ENCODE data around the gene TFAP2C.

The TFAP2C gene

GRCh38 chr20:56634735-56635385 is 5.8 kb downstream of the TFAP2C start:
- Histone ChIP-seq H3K9ac (no peak overlapping the region), H3K4me3 (ENCODE audit: low read depth, low read length) (no peak overlapping the region), H3K9me3 (ENCODE audit: control insufficient read depth, low read length) (no peaks in the 10 kb centered on the region), H3K4me2 (ENCODE audit: low read length) (no peak overlapping the region), H3K36me3 (ENCODE audit: control insufficient read depth, insufficient read depth, low read length) (no peaks in the 10 kb centered on the region), H2AFZ (no peak overlapping the region), H3K4me1 (no peaks in the 10 kb centered on the region), H3K27ac (no peak overlapping the region), H3K79me2 (no peaks in the 10 kb centered on the region), H3K27me3 (ENCODE audit: control insufficient read depth, insufficient read depth, low read length) (no peaks in the 10 kb centered on the region)
- TF ChIP-seq CTCF (IDR thresholded peaks at IDR 0.05): no peak

- H3K27me3 ChIP-seq (ENCODE audit: control insufficient read depth, insufficient read depth, low read length): no peaks in the 10 kb centered on the region
- H3K4me1 ChIP-seq: no peaks in the 10 kb centered on the region
- no peak overlapping the region for H2AFZ ChIP-seq
- TF ChIP-seq CTCF (IDR thresholded peaks at IDR 0.05): no peak
- no peak overlapping the region for H3K4me2 ChIP-seq (ENCODE audit: low read length)
- no peak overlapping the region for H3K9ac ChIP-seq
- no peaks in the 10 kb centered on the region for H3K36me3 ChIP-seq (ENCODE audit: control insufficient read depth, insufficient read depth, low read length)
- H3K4me3 ChIP-seq (ENCODE audit: low read depth, low read length): no peak overlapping the region
- H3K9me3 ChIP-seq (ENCODE audit: control insufficient read depth, low read length): no peaks in the 10 kb centered on the region
- no peak overlapping the region for H3K27ac ChIP-seq
- no peaks in the 10 kb centered on the region for H3K79me2 ChIP-seq
Measured at GRCh38 chr20:56636716-56637115, 7.6 kb downstream of the TFAP2C start.

- no peaks in the 10 kb centered on the region for H3K4me1 ChIP-seq
- no peak for TF ChIP-seq CTCF (IDR thresholded peaks at IDR 0.05)
- H3K27me3 ChIP-seq (ENCODE audit: control insufficient read depth, insufficient read depth, low read length): no peaks in the 10 kb centered on the region
- H2AFZ ChIP-seq: no peak overlapping the region
- H3K4me2 ChIP-seq (ENCODE audit: low read length): no peak overlapping the region
- H3K9me3 ChIP-seq (ENCODE audit: control insufficient read depth, low read length): no peaks in the 10 kb centered on the region
- H3K36me3 ChIP-seq (ENCODE audit: control insufficient read depth, insufficient read depth, low read length): no peaks in the 10 kb centered on the region
- H3K9ac ChIP-seq: no peak overlapping the region
- no peak overlapping the region for H3K4me3 ChIP-seq (ENCODE audit: low read depth, low read length)
- H3K79me2 ChIP-seq: no peaks in the 10 kb centered on the region
- H3K27ac ChIP-seq: no peak overlapping the region
Measured at GRCh38 chr20:56637576-56637975, 8.5 kb downstream of the TFAP2C start.

- Histone ChIP-seq H3K27ac (no peak overlapping the region), H3K4me3 (ENCODE audit: low read depth, low read length) (no peak overlapping the region), H3K36me3 (ENCODE audit: control insufficient read depth, insufficient read depth, low read length) (no peaks in the 10 kb centered on the region), H2AFZ (no peak overlapping the region), H3K9me3 (ENCODE audit: control insufficient read depth, low read length) (no peaks in the 10 kb centered on the region), H3K27me3 (ENCODE audit: control insufficient read depth, insufficient read depth, low read length) (no peaks in the 10 kb centered on the region), H3K9ac (no peak overlapping the region), H3K4me1 (no peaks in the 10 kb centered on the region), H3K4me2 (ENCODE audit: low read length) (no peak overlapping the region), H3K79me2 (no peaks in the 10 kb centered on the region)
- no peak for TF ChIP-seq CTCF (IDR thresholded peaks at IDR 0.05)
Measured at GRCh38 chr20:56646599-56646998, 17.5 kb downstream of the TFAP2C start.

GRCh38 chr20:56653211-56653610 is 24.1 kb downstream of the TFAP2C start:
- Histone ChIP-seq H3K27me3 (ENCODE audit: control insufficient read depth, insufficient read depth, low read length) (no peaks in the 10 kb centered on the region), H3K4me2 (ENCODE audit: low read length) (no peak overlapping the region), H3K4me1 (no peaks in the 10 kb centered on the region), H3K27ac (no peak overlapping the region), H3K9ac (no peak overlapping the region), H3K9me3 (ENCODE audit: control insufficient read depth, low read length) (no peaks in the 10 kb centered on the region), H3K36me3 (ENCODE audit: control insufficient read depth, insufficient read depth, low read length) (no peaks in the 10 kb centered on the region), H3K4me3 (ENCODE audit: low read depth, low read length) (no peak overlapping the region), H3K79me2 (no peaks in the 10 kb centered on the region), H2AFZ (no peak overlapping the region)
- TF ChIP-seq CTCF (IDR thresholded peaks at IDR 0.05): no peak
